ENCODE data around the gene CCDC191.

- TF ChIP-seq CTCF (IDR thresholded peaks at IDR 0.05; ENCODE audit: low read depth, low read length, poor library complexity, severe bottlenecking) (no peak), EZH2phosphoT487 (IDR thresholded peaks at IDR 0.05; ENCODE audit: borderline replicate concordance, low read length) (no peak)
Observed at GRCh38 chr3:113985541-113985940, 70.8 kb downstream of the CCDC191 start.

All from DOHH2 (cell line).